Stimulated activated CD4-positive, alpha-beta T cell treated with anti-CD3 and anti-CD28 coated beads, Interleukin-15, amount 100 ng/mL, for 1 hour (primary cell): ENCODE data around the gene STX11.
A peak's percentile ranks its signal among the peaks of the same experiment; 100 is the strongest.

Experiments used
- DNase-seq, 2 donors: peaks; one replicate each; pipeline ENCODE4 v3.0.0-alpha.2; 2020; ENCODE audit warnings: low read depth in 1 of 2, low spot score in 1 of 2

The STX11 gene

GRCh38 chr6:144214029-144214428, 63.7 kb downstream of the STX11 start:
- no peak for DNase-seq

GRCh38 chr6:144214622-144215401, 64.5 kb downstream of the STX11 start:
- no peak for DNase-seq

DNA sequence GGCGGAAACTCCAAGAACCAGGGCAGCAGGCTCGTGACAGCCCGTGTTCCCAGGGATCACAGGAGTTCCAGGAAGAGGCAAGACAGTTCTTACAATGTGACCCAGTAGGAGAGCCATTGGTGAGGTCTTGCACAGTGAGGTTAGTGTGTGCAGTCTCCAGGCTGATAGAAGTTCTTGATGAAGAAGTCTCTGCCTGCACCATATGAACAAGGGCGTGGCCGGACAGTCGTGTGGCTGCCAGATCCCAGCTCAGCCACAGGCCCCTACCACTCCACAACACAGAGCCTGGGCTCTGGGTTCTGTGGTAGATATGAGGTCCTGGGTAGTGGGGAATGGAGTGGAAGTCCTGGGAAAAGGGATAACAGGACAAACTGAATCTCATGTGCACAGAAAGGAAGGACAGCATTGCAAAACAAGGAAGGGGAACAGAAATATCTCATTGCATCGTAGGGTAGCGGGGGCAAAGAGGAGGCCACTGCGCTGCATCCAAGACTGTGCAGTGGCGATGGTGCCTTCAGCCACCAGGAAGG, 65.2 kb downstream of the STX11 start:
- no peak for DNase-seq

GRCh38 chr6:144215932-144216667, 65.8 kb downstream of the STX11 start:
- DNase-seq, result peak; percentile 82 to 87

- no peak for DNase-seq
Measured at GRCh38 chr6:144216668-144217218, 66.4 kb downstream of the STX11 start.

- no peak for DNase-seq
Measured at GRCh38 chr6:144217264-144217663, 66.9 kb downstream of the STX11 start.

DNA sequence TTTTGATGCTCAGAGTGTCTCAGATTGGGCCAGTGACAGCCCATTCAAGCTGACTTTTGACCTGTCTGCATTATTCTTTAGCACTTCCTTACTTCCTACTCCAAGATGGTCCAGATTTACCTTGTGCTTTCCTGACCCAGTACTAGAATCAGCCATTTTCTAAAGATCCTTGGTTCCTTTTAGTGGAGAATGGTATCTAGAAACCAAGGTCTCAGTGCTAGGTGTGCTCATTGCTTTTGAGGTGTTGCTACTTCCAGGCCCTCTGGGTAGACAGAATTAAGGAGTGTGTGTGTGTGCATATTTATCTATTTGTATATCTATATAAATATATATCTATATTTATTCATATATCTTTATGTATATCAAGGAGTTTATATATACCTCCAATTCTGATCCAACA, 67.5 kb downstream of the STX11 start:
- DNase-seq, result no peak

DNA sequence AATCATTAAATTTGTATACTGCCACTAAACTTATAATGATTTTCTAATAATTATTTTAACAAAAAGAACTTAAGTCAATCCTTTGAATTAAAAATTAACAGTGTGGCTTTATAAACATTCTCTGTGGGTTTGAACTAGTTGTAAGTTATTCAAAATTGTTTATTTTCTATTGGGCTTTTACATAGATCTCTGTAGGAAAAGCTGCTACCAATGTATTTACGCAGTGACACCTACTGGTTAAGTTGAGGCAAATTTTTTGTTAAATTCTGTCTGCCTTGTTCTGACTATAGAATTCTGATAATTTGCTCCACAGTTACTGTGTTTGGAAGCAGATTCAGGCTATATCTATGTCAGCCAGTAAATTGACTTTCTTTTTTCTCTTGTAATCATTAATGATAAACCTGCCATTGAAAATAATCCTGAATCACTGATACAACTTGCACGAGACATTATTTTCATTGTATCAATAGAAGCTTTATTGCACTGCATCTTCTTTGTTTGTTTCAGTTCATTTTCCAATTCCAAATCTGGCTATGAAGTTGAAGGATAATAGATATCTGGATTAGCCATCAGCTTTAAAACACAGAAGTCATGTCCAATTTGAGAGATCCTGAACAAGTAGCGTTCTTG, 68.9 kb downstream of the STX11 start:
- no peak for DNase-seq

DNA sequence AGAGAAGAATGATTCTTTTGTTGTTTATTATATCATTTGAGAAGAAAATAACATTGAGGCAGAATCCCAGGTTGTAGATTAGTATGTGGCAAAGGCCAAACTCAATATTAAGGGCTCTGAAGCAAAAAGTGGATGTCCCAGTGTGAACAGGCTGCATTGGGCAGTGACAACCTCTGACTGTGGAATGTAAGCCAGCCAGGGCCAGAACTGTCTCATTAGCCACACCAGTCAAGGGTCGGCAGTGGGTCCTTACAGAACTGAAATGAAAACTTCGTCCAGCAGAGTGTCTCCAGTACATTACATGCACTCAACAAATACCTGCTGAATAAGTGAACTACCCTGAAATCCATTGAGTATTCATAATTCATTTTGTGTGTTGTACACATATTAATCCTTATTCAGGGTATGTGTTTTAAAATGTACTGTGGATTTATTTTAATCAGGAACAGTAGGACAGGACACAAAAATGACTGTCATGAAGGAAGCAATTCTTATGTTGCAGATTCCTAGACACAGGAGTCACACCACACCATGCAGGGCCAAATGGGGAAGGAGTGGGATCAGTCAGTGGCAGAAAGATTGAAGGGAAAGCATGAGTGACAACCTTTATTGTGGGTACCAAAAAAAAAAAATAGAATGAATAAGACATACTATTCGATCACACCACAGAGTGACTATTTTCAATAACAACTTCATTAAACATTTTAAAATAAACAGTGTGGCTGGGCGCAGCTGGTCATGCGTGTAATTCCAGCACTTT, 69.9 kb downstream of the STX11 start:
- no peak for DNase-seq

- DNase-seq, result no peak
Measured at GRCh38 chr6:144223686-144224085, 73.4 kb downstream of the STX11 start.

DNA sequence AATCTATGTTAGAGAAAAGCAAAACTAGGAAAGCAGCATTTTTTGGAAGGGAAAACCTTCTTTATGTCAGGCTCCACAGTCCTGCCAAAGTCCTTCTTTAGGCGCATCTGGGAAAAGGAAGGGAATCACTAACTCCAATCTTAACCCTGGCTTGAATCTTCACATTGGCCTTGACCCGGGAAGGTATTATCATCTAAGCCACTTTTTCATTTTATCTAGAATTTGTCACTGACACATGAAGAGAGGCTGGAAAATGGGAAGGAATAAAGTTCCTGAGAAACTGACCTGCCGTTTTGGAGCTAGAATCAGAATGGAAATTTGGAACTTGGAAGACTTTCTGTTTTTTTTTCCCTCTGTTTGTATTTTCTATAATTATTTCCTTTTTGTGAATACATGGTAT, 81.4 kb downstream of the STX11 start:
- no peak for DNase-seq

DNA sequence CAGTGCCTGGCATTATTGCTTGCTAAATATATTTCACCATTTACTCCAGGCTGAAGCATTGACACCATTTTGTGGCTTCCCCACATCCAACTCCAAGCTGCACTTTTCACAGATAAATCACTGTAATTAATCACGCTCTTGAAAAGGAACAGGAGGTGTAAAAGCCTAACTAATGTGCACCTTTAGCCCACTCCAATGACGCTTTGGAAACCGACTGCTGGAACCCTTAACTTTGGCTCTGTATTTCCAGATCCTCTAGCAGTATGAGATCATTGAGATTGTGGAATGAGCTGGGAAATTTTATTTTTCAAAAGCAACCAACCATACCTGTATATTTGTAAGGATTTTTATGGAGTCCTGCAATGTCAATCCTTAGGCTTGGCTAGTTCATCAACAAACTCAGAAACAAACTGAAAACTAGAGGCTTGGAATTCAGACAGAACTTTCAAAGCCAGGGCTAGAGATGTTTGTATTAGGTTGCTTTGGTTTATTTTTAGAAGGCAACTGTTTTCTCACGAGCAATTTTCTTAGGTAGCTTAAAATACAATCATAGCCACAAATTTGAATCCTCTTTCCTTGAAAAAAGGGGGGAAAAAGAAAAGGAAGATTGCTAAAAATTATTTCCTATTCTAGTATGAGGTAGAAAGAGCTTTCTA, 82.0 kb downstream of the STX11 start:
- no peak for DNase-seq

DNA sequence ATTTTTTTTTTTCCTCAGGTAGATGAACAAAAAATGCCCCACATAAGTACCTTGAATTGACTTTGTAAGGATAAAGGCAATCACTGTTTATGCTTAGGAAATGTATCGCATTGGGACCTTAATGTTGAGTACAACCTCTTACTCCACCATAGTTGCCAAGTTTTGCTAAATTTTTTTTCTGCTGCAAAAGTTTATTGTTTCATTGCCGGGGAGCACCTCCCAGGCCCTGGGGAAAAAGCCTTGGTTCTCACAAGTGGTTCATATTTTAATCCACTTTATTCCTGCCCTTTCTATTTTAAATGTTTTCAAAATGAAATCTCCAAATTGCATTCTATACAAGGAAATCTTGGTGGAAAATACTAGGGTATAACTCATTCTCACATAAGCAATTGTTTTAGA, 82.5 kb downstream of the STX11 start:
- no peak for DNase-seq

DNA sequence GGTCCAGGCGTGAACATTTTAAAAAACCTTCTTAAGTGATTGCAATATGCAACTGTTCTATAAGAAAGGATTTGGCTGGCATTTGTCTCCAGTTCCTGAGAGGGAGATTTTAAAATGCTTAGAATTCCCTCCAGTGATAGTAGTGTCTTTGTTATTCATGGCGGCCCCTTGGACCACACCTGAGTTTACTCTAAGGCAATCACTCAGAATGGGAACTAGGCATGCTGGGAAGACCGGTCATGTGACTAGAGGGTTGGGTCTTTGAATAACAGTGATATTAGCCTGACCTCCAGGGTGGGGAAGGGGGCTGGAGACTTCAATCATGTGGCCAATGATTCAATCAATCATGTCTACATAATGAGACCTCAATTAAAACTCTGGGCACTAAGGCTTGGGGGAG, 84.1 kb downstream of the STX11 start:
- DNase-seq, result no peak

- no peak for DNase-seq
Measured at GRCh38 chr6:144234935-144235334, 84.6 kb downstream of the STX11 start.
